ENCODE data around the gene PALLD.

Gene PALLD

DNA sequence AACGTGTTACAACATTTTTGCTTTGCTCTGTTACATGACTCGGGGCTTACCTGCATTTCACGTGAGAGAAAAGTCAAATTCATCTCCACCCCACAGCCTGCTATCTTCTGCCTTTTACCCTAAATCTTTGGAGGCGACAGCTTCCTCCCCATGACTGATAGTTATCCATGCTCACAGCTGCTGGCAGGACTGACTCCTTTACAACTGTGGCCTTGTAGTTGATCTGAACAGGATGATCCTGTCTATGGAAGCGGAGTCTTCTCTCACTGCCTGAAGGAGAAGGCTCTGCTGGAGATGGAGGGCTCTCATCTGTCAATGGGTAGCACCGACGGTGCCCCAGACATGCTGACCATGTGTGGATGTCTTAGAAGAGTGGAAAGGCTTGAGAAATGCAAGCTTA lies 362.2 kb downstream of the PALLD start:
- no peak for FAIRE-seq

DNA sequence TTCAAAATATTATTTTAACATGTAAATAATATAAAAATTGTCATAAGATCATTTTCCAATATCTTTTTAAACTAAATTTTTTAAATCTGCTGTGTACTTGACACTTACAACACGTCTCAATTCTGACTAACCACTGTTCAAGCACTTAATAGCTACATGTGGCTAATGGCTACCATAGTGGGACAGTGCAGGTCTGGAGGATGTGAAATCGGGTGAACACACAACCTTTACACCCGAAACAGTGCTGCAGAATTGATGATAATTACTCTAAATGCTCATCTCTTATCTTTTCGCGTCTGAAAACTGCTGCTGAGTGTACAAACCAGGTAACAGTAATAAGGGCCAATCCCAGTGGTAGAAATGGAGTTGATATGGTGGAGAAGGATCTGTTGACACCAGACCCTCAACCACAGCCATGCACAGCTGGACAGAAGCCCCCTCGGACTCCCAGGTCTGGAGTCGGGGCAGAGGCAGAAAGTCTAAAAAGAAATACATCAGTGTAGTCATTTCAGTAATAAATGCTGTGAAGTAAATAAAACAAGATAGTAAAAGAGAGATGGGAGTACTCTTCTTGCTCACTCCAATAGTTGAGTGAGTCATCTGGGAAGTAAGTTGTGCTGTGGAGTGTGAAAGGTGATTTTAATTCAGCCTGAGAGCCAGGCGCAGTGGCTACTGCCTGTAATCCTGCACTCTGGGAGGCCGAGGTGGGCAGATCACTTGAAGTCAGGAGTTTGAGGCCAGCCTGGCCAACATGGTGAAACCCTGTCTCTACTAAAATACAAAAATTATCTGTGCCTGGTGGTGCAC lies 363.2 kb downstream of the PALLD start:
- no peak for FAIRE-seq

DNA sequence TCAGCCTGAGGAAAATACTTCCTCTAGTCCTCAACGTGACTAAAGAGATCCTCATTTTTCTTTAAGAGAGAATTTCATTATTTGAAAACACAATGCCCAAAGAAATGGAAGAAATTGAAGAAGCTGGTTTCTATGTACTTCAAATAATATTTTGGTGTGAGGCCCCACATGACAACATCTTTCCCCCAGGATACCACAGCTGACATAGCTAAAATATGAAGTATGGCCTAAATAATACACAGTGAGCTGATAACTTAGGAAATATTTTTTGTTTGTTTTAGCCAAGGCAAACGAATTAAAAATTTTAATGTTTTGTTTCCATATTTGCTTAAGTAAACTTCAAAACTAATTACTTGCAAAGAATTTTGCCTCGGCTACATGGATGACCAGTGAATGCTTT lies 364.0 kb downstream of the PALLD start:
- no peak for FAIRE-seq

GRCh38 chr4:168863719-168864647 lies 367.1 kb downstream of the PALLD start:
- no peak for FAIRE-seq

GRCh38 chr4:168864821-168865541 lies 368.1 kb downstream of the PALLD start:
- FAIRE-seq = no peak

- no peak for FAIRE-seq
These were observed 369.0 kb downstream of the PALLD start for GRCh38 chr4:168865854-168866253.

DNA sequence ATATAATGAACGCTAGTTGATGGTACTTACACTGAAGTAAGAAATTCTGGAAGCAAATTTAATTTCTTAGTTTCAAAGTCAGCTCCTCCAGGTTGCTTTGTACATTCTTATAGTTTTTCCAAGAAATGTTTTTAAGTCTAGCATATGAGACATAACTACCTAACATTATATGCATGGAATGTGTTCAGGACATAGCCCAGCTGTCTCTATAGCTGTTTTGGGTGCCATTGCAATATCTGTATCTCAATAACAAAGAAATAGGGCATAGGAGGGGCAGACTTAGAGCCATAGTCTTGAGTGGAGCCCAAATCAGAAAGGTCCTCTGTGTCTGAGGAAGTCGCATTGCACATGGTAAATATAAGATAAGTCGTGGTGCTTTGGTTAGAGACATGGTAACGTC lies 369.8 kb downstream of the PALLD start:
- no peak for FAIRE-seq

DNA sequence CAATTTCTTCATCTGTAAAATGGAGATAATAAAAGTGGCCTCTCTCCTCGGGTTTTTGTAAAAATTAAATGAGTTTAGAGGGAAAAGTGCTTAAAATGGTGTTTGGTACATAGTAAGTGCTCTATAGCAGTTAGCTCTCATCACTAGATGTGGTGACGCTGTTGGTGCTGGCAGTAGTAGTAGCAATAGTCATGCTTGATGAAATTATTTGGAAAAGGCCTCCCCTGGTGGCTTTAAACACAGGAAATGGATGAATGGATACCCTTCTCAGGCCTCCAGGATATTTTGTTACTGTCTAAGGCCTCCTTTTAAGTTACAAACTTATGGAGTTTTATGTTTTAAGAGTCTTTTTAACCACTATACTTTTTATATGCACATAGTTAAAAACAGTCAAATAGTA lies 370.3 kb downstream of the PALLD start:
- no peak for FAIRE-seq

DNA sequence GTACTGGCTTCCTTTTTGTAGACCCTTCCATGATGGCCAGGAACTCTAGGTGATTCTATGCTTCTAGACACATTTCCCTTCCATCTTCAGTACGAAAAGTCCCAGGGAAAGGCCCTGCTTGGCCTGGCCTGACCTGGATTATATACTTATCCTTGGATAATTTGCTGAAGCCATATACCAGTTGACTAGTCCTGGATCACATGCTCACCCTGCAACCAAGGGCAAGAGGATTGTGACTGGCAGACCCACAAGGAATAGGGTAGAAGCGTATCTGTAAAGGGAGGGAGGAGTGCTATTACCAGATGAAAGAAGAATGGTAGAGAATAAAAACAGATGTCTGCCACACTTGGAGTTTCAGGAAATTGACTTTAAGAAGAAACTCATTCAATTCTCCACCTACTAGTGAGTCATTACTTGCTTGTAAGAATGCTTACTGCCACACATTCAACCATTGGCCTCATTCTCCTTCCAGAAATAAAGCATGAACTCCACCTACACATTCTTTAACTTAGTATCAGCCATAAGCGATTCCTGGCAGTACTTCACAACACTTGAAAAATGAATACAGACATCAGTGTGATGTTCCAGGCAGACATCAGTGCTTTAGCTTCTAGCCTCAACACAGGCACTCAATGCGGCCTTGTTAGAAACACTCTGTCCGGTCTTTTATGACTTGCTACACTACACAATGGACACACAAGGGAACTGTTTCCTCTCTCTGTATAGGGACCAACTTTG lies 371.4 kb downstream of the PALLD start:
- no peak for FAIRE-seq

DNA sequence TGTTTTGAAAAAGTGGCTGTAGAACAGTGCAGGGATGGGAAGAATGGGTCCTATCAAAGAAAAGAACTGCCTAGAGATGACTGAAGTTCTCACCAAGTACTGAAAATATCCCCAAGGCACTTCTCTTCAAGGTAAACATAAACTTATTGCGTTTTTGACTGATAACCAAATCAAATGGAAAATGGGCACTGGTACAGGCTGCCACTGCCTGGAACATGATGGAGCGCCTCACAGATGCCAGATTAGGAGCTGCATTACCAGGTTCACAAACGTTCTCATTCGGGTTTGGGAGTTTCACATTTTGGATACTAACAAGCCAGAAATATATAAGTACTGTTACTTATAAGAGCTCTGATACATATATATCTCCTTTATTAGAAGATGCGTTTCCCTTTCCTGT lies 371.9 kb downstream of the PALLD start:
- FAIRE-seq = no peak

- no peak for FAIRE-seq
These were observed 373.2 kb downstream of the PALLD start for GRCh38 chr4:168870004-168870403.

- FAIRE-seq = no peak
These were observed 374.8 kb downstream of the PALLD start for GRCh38 chr4:168871632-168872031.

GRCh38 chr4:168874083-168874482 lies 377.2 kb downstream of the PALLD start:
- no peak for FAIRE-seq

DNA sequence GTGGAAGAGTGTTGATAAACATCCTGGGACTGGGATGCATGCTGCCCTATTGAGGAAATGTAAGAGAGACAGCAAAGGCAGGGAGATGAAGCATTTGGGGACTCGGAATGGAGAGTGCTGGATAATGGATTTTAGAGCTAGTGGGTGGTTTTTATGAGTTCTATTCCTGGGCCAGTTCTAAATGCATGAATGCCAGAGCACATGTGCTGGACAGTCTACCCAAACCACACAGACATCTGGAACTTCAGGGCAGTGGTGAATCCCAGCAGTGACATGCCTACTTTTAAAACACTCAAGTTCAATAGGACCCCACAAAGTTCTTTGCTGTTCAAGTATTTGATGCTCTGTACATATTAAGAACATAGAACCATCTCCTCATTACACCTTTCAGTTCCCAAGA lies 379.3 kb downstream of the PALLD start:
- FAIRE-seq = no peak

GRCh38 chr4:168877511-168878491 lies 380.9 kb downstream of the PALLD start:
- FAIRE-seq = no peak

DNA sequence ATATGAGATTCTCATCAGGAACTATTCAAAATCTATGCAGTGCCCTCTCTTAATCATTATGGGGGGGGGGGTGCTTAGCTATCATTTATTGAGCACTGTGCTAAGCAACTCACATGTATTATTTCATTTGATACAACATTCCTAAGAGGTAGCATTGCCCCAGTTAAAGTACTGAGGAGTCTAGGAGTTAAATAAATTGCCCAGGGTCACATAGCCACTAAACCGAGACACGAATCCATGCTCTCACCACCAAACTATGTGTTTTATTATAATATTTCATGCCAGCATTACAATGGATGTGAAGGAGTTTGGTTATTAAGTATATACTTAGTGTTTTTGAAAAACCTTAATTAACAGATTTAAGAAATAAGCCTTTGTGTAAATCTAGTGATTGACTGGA lies 381.8 kb downstream of the PALLD start:
- no peak for FAIRE-seq

DNA sequence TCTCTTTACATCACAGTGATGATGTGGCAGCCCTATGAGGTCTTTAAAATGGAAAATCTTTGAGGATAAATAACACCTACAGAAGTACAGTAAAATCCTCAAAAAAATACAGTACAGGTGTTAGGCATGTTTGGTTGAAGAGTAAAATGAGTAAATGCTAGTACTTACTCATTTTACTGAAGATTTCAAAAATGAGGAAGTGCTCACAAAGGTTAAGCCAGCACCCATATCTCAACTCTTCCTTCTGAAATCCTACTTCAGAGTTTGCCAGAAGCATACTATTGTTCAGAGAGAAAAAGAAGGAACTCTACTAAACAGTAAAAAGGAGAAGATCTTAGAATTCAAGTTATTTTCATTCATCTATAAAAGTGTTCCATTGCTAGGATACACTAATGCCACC lies 382.3 kb downstream of the PALLD start:
- FAIRE-seq = no peak

DNA sequence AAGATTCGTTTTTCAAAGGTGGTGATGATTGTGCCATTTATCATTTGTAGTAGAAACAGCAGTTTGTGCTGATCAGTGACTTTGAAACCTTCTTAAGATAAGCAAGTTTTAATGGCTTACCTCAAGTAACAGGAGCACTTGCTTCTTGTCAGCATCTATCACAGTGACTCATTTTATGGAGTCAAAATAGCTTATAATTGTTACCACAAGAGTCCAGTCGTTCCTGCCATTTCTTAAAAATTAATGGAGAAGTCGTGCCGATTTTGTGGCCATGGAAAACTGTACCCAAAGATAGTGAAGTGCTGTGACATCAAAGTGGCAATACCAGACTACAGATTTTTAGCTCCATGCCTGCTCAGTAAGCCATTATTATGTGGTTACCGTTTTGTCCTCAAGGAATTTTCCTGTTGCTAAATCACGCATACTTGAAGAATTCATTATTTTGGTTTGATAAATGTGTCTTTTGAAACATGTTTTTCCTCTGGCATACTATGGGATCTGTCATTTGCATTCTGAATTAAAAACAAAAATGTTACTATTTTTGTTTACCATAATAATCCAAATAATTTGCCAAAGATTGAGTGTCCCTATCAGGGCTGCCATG lies 383.3 kb downstream of the PALLD start:
- no peak for FAIRE-seq

GRCh38 chr4:168880811-168881595 lies 384.2 kb downstream of the PALLD start:
- FAIRE-seq = no peak

- FAIRE-seq = no peak
These were observed 385.0 kb downstream of the PALLD start for GRCh38 chr4:168881781-168882420.

Data from G401.6 (cell line).